Measurements from ENCODE around the gene PTPRN2.
"Not testable (repeated sequence)": the region's sequence is repeated elsewhere in the genome, so short reads cannot be mapped to it uniquely, and the experiment has no call there.

The PTPRN2 gene

GRCh38 chr7:158386355-158386618 lies 201.3 kb downstream of the PTPRN2 start:
- H3K27ac ChIP-seq (ENCODE audit: low read depth in 2 of 2, low read length in 2 of 2), result no peak overlapping the region
- no peak overlapping the region for H3K9ac ChIP-seq (ENCODE audit: low read depth in 1 of 2, low read length in 2 of 2)
- peaks cover 0 to 2% of the 10 kb centered on the region in 2 donors for H3K9me3 ChIP-seq (ENCODE audit: control insufficient read depth in 2 of 2, low read length in 2 of 2)
- no peaks in the 10 kb centered on the region for H3K4me1 ChIP-seq (ENCODE audit: control insufficient read depth in 2 of 2, insufficient read depth in 2 of 2, low read length in 2 of 2)
- H3K36me3 ChIP-seq (ENCODE audit: control insufficient read depth in 2 of 2, insufficient read depth in 2 of 2, low read length in 2 of 2), result no peaks in the 10 kb centered on the region
- no peaks in the 10 kb centered on the region for H3K27me3 ChIP-seq (ENCODE audit: control insufficient read depth in 2 of 2, insufficient read depth in 2 of 2, low read length in 2 of 2)
- no peak overlapping the region for H3K4me3 ChIP-seq (ENCODE audit: low read length in 2 of 2)

- H3K9ac ChIP-seq (ENCODE audit: low read depth in 1 of 2, low read length in 2 of 2); H3K9me3 ChIP-seq (ENCODE audit: control insufficient read depth in 2 of 2, low read length in 2 of 2); H3K4me1 ChIP-seq (ENCODE audit: control insufficient read depth in 2 of 2, insufficient read depth in 2 of 2, low read length in 2 of 2); H3K4me3 ChIP-seq (ENCODE audit: low read length in 2 of 2); H3K36me3 ChIP-seq (ENCODE audit: control insufficient read depth in 2 of 2, insufficient read depth in 2 of 2, low read length in 2 of 2); H3K27me3 ChIP-seq (ENCODE audit: control insufficient read depth in 2 of 2, insufficient read depth in 2 of 2, low read length in 2 of 2); H3K27ac ChIP-seq (ENCODE audit: low read depth in 2 of 2, low read length in 2 of 2): not testable (repeated sequence)
Measured at GRCh38 chr7:158385496-158386354, 201.9 kb downstream of the PTPRN2 start.

- no peak overlapping the region for H3K4me3 ChIP-seq (ENCODE audit: low read length in 2 of 2)
Measured at GRCh38 chr7:158384746-158385145, 202.9 kb downstream of the PTPRN2 start.

GRCh38 chr7:158383665-158384064 lies 204.0 kb downstream of the PTPRN2 start:
- H3K27ac ChIP-seq (ENCODE audit: low read depth in 2 of 2, low read length in 2 of 2), result no peak overlapping the region
- no peak overlapping the region for H3K4me3 ChIP-seq (ENCODE audit: low read length in 2 of 2)
- H3K4me1 ChIP-seq (ENCODE audit: control insufficient read depth in 2 of 2, insufficient read depth in 2 of 2, low read length in 2 of 2), result no peaks in the 10 kb centered on the region
- no peak overlapping the region for H3K9ac ChIP-seq (ENCODE audit: low read depth in 1 of 2, low read length in 2 of 2)
- no peaks in the 10 kb centered on the region for H3K36me3 ChIP-seq (ENCODE audit: control insufficient read depth in 2 of 2, insufficient read depth in 2 of 2, low read length in 2 of 2)
- no peaks in the 10 kb centered on the region for H3K27me3 ChIP-seq (ENCODE audit: control insufficient read depth in 2 of 2, insufficient read depth in 2 of 2, low read length in 2 of 2)
- peaks cover 0 to 2% of the 10 kb centered on the region in 2 donors for H3K9me3 ChIP-seq (ENCODE audit: control insufficient read depth in 2 of 2, low read length in 2 of 2)

More at GRCh38 chr7:158384746-158385145, 202.9 kb downstream of the PTPRN2 start:
- H3K9me3 ChIP-seq (ENCODE audit: control insufficient read depth in 2 of 2, low read length in 2 of 2), result peaks cover 0 to 2% of the 10 kb centered on the region in 2 donors
- H3K4me1 ChIP-seq (ENCODE audit: control insufficient read depth in 2 of 2, insufficient read depth in 2 of 2, low read length in 2 of 2), result no peaks in the 10 kb centered on the region
- no peaks in the 10 kb centered on the region for H3K27me3 ChIP-seq (ENCODE audit: control insufficient read depth in 2 of 2, insufficient read depth in 2 of 2, low read length in 2 of 2)
- no peaks in the 10 kb centered on the region for H3K36me3 ChIP-seq (ENCODE audit: control insufficient read depth in 2 of 2, insufficient read depth in 2 of 2, low read length in 2 of 2)
- H3K27ac ChIP-seq (ENCODE audit: low read depth in 2 of 2, low read length in 2 of 2), result no peak overlapping the region
- no peak overlapping the region for H3K9ac ChIP-seq (ENCODE audit: low read depth in 1 of 2, low read length in 2 of 2)

GRCh38 chr7:158382363-158383254 lies 205.0 kb downstream of the PTPRN2 start:
- Histone ChIP-seq H3K36me3 (ENCODE audit: control insufficient read depth in 2 of 2, insufficient read depth in 2 of 2, low read length in 2 of 2) (no peaks in the 10 kb centered on the region), H3K27ac (ENCODE audit: low read depth in 2 of 2, low read length in 2 of 2) (no peak overlapping the region), H3K4me3 (ENCODE audit: low read length in 2 of 2) (no peak overlapping the region), H3K9me3 (ENCODE audit: control insufficient read depth in 2 of 2, low read length in 2 of 2) (peaks cover 0 to 2% of the 10 kb centered on the region in 2 donors), H3K9ac (ENCODE audit: low read depth in 1 of 2, low read length in 2 of 2) (no peak overlapping the region), H3K27me3 (ENCODE audit: control insufficient read depth in 2 of 2, insufficient read depth in 2 of 2, low read length in 2 of 2) (peaks cover 0 to 2% of the 10 kb centered on the region in 2 donors), H3K4me1 (ENCODE audit: control insufficient read depth in 2 of 2, insufficient read depth in 2 of 2, low read length in 2 of 2) (peaks cover 0 to 2% of the 10 kb centered on the region in 2 donors)

- Histone ChIP-seq H3K36me3 (ENCODE audit: control insufficient read depth in 2 of 2, insufficient read depth in 2 of 2, low read length in 2 of 2) (no peaks in the 10 kb centered on the region), H3K27me3 (ENCODE audit: control insufficient read depth in 2 of 2, insufficient read depth in 2 of 2, low read length in 2 of 2) (peaks cover 0 to 3% of the 10 kb centered on the region in 2 donors), H3K4me3 (ENCODE audit: low read length in 2 of 2) (no peak overlapping the region), H3K27ac (ENCODE audit: low read depth in 2 of 2, low read length in 2 of 2) (no peak overlapping the region), H3K4me1 (ENCODE audit: control insufficient read depth in 2 of 2, insufficient read depth in 2 of 2, low read length in 2 of 2) (peaks cover 0 to 4% of the 10 kb centered on the region in 2 donors), H3K9me3 (ENCODE audit: control insufficient read depth in 2 of 2, low read length in 2 of 2) (peaks cover 0 to 2% of the 10 kb centered on the region in 2 donors), H3K9ac (ENCODE audit: low read depth in 1 of 2, low read length in 2 of 2) (no peak overlapping the region)
Measured at GRCh38 chr7:158381956-158382355, 205.7 kb downstream of the PTPRN2 start.

- H3K9me3 ChIP-seq (ENCODE audit: control insufficient read depth in 2 of 2, low read length in 2 of 2), result no peaks in the 10 kb centered on the region
- no peak overlapping the region for H3K4me3 ChIP-seq (ENCODE audit: low read length in 2 of 2)
- no peak overlapping the region for H3K27ac ChIP-seq (ENCODE audit: low read depth in 2 of 2, low read length in 2 of 2)
- no peak overlapping the region for H3K9ac ChIP-seq (ENCODE audit: low read depth in 1 of 2, low read length in 2 of 2)
- H3K4me1 ChIP-seq (ENCODE audit: control insufficient read depth in 2 of 2, insufficient read depth in 2 of 2, low read length in 2 of 2), result peaks cover 0 to 7% of the 10 kb centered on the region in 2 donors
- no peaks in the 10 kb centered on the region for H3K36me3 ChIP-seq (ENCODE audit: control insufficient read depth in 2 of 2, insufficient read depth in 2 of 2, low read length in 2 of 2)
- H3K27me3 ChIP-seq (ENCODE audit: control insufficient read depth in 2 of 2, insufficient read depth in 2 of 2, low read length in 2 of 2), result peaks cover 0 to 3% of the 10 kb centered on the region in 2 donors
Measured at GRCh38 chr7:158378978-158379377, 208.6 kb downstream of the PTPRN2 start.

- Histone ChIP-seq H3K9ac (ENCODE audit: low read depth in 1 of 2, low read length in 2 of 2) (no peak overlapping the region), H3K36me3 (ENCODE audit: control insufficient read depth in 2 of 2, insufficient read depth in 2 of 2, low read length in 2 of 2) (no peaks in the 10 kb centered on the region), H3K4me1 (ENCODE audit: control insufficient read depth in 2 of 2, insufficient read depth in 2 of 2, low read length in 2 of 2) (peaks cover 0 to 7% of the 10 kb centered on the region in 2 donors), H3K27ac (ENCODE audit: low read depth in 2 of 2, low read length in 2 of 2) (no peak overlapping the region), H3K27me3 (ENCODE audit: control insufficient read depth in 2 of 2, insufficient read depth in 2 of 2, low read length in 2 of 2) (peaks cover 0 to 3% of the 10 kb centered on the region in 2 donors), H3K9me3 (ENCODE audit: control insufficient read depth in 2 of 2, low read length in 2 of 2) (no peaks in the 10 kb centered on the region), H3K4me3 (ENCODE audit: low read length in 2 of 2) (no peak overlapping the region)
Measured at GRCh38 chr7:158377800-158378623, 209.6 kb downstream of the PTPRN2 start.

GRCh38 chr7:158376839-158377186 lies 210.8 kb downstream of the PTPRN2 start:
- H3K27ac ChIP-seq (ENCODE audit: low read depth in 2 of 2, low read length in 2 of 2); H3K36me3 ChIP-seq (ENCODE audit: control insufficient read depth in 2 of 2, insufficient read depth in 2 of 2, low read length in 2 of 2); H3K27me3 ChIP-seq (ENCODE audit: control insufficient read depth in 2 of 2, insufficient read depth in 2 of 2, low read length in 2 of 2); H3K4me3 ChIP-seq (ENCODE audit: low read length in 2 of 2); H3K4me1 ChIP-seq (ENCODE audit: control insufficient read depth in 2 of 2, insufficient read depth in 2 of 2, low read length in 2 of 2); H3K9me3 ChIP-seq (ENCODE audit: control insufficient read depth in 2 of 2, low read length in 2 of 2); H3K9ac ChIP-seq (ENCODE audit: low read depth in 1 of 2, low read length in 2 of 2): not testable (repeated sequence)
